GM23338 (cell line): ENCODE measurements around the gene GABARAPL1.

Source experiments
- CTCF ChIP-seq, 2 experiments: fragments of 200-600 bp in 1 of 2; sonication (generic) in 1 of 2; conservative IDR thresholded peaks; 2 replicates each; pipeline versions ENCODE4 v1.5.1 to v1.6.1; 2016 to 2017; ENCODE audit warnings: antibody characterized with exemption in 2 of 2, low read depth in 2 of 2, mild to moderate bottlenecking in 2 of 2, moderate library complexity in 1 of 2
- EZH2 ChIP-seq: fragments of 200-600 bp; sonication (generic); IDR thresholded peaks from one replicate; pipeline ENCODE4 v1.8.0; 2017; ENCODE audit warnings: antibody characterized with exemption, mild to moderate bottlenecking, low read depth; ENCODE audit not compliant: unreplicated experiment
- EZH2phosphoT487 ChIP-seq: fragments of 200-600 bp; sonication (generic); IDR thresholded peaks from one replicate; pipeline ENCODE4 v1.8.1; 2018; ENCODE audit warnings: antibody characterized with exemption; ENCODE audit not compliant: unreplicated experiment
- JUNB ChIP-seq: IDR thresholded peaks from one replicate; pipeline ENCODE4 v1.6.1; 2016; ENCODE audit warnings: antibody characterized with exemption; ENCODE audit not compliant: unreplicated experiment
- POLR2AphosphoS5 ChIP-seq: IDR thresholded peaks from 2 replicates; pipeline ENCODE4 v1.6.1; 2016; ENCODE audit warnings: antibody characterized with exemption, low read depth
- TF ChIP-seq, protein P1 (sequence below): IDR thresholded peaks from one replicate; pipeline ENCODE4 v1.6.1; 2018; ENCODE audit warnings: antibody characterized with exemption; ENCODE audit not compliant: unreplicated experiment

- no peak for TF ChIP-seq CTCF (conservative IDR thresholded peaks at IDR 0.05; ENCODE audit: low read depth in 2 of 2)
- no peak for TF ChIP-seq POLR2AphosphoS5
- no peak for TF ChIP-seq JUNB
- TF ChIP-seq EZH2phosphoT487, result no peak
- TF ChIP-seq, protein P1, sequence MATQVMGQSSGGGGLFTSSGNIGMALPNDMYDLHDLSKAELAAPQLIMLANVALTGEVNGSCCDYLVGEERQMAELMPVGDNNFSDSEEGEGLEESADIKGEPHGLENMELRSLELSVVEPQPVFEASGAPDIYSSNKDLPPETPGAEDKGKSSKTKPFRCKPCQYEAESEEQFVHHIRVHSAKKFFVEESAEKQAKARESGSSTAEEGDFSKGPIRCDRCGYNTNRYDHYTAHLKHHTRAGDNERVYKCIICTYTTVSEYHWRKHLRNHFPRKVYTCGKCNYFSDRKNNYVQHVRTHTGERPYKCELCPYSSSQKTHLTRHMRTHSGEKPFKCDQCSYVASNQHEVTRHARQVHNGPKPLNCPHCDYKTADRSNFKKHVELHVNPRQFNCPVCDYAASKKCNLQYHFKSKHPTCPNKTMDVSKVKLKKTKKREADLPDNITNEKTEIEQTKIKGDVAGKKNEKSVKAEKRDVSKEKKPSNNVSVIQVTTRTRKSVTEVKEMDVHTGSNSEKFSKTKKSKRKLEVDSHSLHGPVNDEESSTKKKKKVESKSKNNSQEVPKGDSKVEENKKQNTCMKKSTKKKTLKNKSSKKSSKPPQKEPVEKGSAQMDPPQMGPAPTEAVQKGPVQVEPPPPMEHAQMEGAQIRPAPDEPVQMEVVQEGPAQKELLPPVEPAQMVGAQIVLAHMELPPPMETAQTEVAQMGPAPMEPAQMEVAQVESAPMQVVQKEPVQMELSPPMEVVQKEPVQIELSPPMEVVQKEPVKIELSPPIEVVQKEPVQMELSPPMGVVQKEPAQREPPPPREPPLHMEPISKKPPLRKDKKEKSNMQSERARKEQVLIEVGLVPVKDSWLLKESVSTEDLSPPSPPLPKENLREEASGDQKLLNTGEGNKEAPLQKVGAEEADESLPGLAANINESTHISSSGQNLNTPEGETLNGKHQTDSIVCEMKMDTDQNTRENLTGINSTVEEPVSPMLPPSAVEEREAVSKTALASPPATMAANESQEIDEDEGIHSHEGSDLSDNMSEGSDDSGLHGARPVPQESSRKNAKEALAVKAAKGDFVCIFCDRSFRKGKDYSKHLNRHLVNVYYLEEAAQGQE, result no peak
- TF ChIP-seq EZH2, result no peak
Measured at GRCh38 chr12:10238526-10238925, 25.8 kb downstream of the GABARAPL1 start.
